Stimulated activated memory B cell treated with anti-CD40 and anti-IgM and Interleukin-4, amounts not matched to agents 10 μg/mL and 1 μg/mL and 100 μg/mL, for 72 hours (primary cell): Measurements from ENCODE around the gene RPL37.

ENCODE experiments used
- ATAC-seq: fragments of 150-1000 bp; cut with Tn5 transposase; 2 replicates; pipeline ENCODE4 v1.10.0; 2021
- H3K27ac Mint-ChIP-seq: one replicate; pipeline ENCODE4 v1.8.0; 2022; ENCODE audit warnings: mild to moderate bottlenecking, mixed read lengths
- H3K27me3 Mint-ChIP-seq: one replicate; pipeline ENCODE4 v1.8.0; 2022; ENCODE audit warnings: mixed read lengths
- H3K36me3 Mint-ChIP-seq: one replicate; pipeline ENCODE4 v1.8.0; 2022; ENCODE audit warnings: mixed read lengths
- H3K4me1 Mint-ChIP-seq: one replicate; pipeline ENCODE4 v1.8.0; 2022; ENCODE audit warnings: mixed read lengths
- H3K4me3 Mint-ChIP-seq: one replicate; pipeline ENCODE4 v1.8.0; 2022; ENCODE audit warnings: mild to moderate bottlenecking, moderate library complexity, mixed read lengths
- H3K9me3 Mint-ChIP-seq: one replicate; pipeline ENCODE4 v1.8.0; 2022; ENCODE audit warnings: mixed read lengths

The RPL37 gene

DNA sequence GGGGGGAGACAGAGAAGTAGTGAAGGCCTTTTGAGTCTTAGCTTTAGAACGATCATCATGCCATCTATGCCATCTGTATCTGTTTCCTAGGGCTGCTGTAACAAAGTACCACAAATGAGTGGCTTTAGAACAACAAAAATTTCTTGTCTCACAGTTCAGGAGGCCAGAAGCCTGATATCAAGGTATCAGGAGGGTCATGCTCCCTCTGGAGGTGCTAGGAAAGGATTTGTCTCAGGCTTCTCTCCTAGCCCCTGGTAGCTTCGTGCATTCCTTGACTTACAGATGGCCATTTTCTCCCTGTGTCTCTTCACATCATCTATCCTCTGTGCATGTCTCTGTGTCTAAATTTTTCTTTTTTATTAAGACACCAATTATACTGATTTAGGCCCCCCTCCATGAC lies 11.3 kb upstream of the RPL37 start:
- H3K9me3 Mint-ChIP-seq: no peaks in the 10 kb centered on the region
- H3K27ac Mint-ChIP-seq: no peak overlapping the region
- H3K4me1 Mint-ChIP-seq: peaks cover 12% of the 10 kb centered on the region
- no peak for ATAC-seq
- no peaks in the 10 kb centered on the region for H3K36me3 Mint-ChIP-seq
- H3K27me3 Mint-ChIP-seq: peaks cover 14% of the 10 kb centered on the region
- no peak overlapping the region for H3K4me3 Mint-ChIP-seq

DNA sequence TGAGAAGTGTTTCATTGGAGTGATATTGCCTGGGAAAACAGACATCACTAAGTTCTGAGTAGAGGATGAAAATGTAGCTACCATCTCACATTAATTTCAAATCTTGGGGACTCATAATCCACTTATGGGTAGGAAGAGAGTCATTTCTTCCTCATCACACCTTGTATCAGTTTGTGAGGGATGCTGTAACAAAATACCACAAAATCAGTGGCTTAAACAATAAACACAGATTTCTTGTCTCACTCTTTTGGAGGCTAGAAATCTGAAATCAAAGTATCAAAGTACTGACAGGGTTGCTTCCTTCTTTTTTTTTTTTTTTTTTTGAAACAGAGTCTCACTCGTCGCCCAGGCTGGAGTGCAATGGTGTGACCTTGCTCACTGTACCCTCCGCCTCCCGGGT lies 9.5 kb upstream of the RPL37 start:
- H3K4me3 Mint-ChIP-seq: no peak overlapping the region
- H3K9me3 Mint-ChIP-seq: no peaks in the 10 kb centered on the region
- no peaks in the 10 kb centered on the region for H3K36me3 Mint-ChIP-seq
- H3K27me3 Mint-ChIP-seq: peaks cover 19% of the 10 kb centered on the region
- no peak overlapping the region for H3K27ac Mint-ChIP-seq
- peaks cover 13% of the 10 kb centered on the region for H3K4me1 Mint-ChIP-seq
- no peak for ATAC-seq

DNA sequence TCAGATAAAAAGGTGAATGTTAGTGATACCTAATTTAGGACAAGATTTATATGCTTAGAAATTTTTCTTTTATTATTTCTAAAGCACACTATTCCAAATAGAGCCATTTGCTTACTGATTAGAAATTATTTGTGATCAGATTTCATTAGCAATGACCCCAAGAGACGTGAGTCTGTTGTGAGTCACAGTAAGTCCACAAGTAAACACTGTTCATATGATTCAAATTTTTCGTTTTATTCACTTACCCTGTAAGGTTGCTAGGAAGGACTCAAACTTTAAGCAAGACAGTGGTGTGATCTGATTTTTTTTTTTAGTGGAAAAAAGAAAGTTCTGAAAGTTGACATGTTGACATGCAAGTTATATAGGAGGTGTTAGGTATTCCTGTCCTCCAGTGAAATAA lies 7.3 kb upstream of the RPL37 start:
- no peaks in the 10 kb centered on the region for H3K9me3 Mint-ChIP-seq
- no peak overlapping the region for H3K27ac Mint-ChIP-seq
- no peak overlapping the region for H3K4me3 Mint-ChIP-seq
- H3K36me3 Mint-ChIP-seq: no peaks in the 10 kb centered on the region
- peaks cover 7% of the 10 kb centered on the region for H3K4me1 Mint-ChIP-seq
- peaks cover 19% of the 10 kb centered on the region for H3K27me3 Mint-ChIP-seq
- no peak for ATAC-seq

DNA sequence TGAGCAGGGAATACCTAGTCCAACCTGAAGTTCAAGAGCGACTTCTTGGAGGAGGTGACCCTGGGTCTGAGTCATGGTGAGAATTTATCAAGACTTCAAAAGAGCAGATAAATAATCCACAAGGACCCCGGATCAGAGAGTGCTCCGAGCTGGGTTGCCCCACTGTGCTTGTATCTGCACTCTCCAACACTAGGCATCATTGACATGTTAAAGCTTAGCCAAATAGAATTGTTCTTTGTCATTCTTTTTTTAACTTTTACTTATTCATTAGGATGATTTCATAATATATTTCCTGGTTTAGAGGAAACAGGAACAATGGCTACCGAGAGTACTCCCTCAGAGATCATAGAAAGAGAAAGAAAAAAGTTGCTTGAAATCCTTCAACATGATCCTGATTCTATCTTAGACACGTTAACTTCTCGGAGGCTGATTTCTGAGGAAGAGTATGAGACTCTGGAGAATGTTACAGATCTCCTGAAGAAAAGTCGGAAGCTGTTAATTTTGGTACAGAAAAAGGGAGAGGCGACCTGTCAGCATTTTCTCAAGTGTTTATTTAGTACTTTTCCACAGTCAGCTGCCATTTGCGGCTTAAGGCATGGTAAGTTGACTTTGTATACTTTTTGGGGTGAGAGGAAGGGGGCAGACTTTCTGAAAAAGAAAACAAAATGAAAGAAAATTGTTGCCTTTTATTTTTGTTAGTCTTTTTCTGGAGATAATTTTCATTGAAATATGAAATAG lies 6.2 kb upstream of the RPL37 start, which contains the start of gene CARD6:
TSS of gene CARD6 (plus strand) at position 300 of the 738 bp plus-strand sequence. CDS start at position 316, 16 bp downstream.
- peaks cover 7% of the 10 kb centered on the region for H3K4me1 Mint-ChIP-seq
- H3K27ac Mint-ChIP-seq: peak within 1 kb of the TSS; percentile 83
- no peaks in the 10 kb centered on the region for H3K9me3 Mint-ChIP-seq
- H3K27me3 Mint-ChIP-seq: peaks cover 19% of the 10 kb centered on the region
- no peak for ATAC-seq
- H3K4me3 Mint-ChIP-seq: peak within 1 kb of the TSS; percentile 80
- H3K36me3 Mint-ChIP-seq: no peaks in the 10 kb centered on the region

DNA sequence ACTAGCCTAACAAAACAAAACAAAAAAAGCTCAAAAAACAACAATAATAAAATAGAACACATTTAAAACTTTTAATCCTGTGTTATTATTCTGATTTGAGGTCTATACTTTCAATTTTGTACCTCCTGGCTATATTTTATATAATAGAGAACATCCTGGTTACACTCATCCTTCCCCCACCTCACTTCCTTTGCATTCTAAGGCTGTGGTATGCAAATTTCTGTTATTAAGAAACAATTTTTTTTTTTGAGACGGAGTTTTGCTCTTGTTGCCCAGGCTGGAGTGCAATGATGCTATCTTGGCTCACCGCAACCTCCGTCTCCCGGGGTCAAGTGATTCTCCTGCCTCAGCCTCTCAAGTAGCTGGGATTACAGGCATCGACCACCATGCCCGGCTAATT lies 3.1 kb upstream of the RPL37 start:
- H3K36me3 Mint-ChIP-seq: peaks cover 18% of the 10 kb centered on the region
- no peaks in the 10 kb centered on the region for H3K9me3 Mint-ChIP-seq
- H3K27ac Mint-ChIP-seq: no peak overlapping the region
- peaks cover 28% of the 10 kb centered on the region for H3K4me1 Mint-ChIP-seq
- H3K27me3 Mint-ChIP-seq: peaks cover 12% of the 10 kb centered on the region
- ATAC-seq: no peak
- no peak overlapping the region for H3K4me3 Mint-ChIP-seq

DNA sequence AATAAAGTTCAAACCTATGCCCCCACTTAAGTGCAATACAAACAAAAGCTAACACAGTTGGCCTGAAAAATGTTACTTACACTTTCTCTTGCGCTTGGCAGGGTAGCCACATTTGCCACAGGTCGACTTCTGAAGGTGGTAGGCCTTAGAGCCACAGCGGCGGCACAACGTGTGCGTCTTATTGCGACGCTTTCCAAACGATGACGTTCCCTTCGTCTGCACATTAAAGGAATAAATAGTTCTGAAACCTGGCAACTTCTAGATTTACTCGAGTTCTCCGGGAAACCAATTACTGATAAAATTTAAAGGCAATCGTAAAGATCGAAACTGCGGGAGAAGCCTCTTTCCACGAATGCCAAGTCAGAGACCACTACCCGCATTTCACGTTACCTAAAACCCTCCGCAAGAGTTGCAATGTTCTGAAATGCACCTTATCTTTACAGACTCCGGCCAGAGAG lies 602 bp downstream of the RPL37 start:
- peak overlapping the region; percentile 80 for H3K27ac Mint-ChIP-seq
- H3K4me1 Mint-ChIP-seq: peaks cover 33% of the 10 kb centered on the region
- peaks cover 51% of the 10 kb centered on the region for H3K36me3 Mint-ChIP-seq
- H3K9me3 Mint-ChIP-seq: no peaks in the 10 kb centered on the region
- no peak for ATAC-seq
- peak overlapping the region; percentile 89 for H3K4me3 Mint-ChIP-seq
- no peaks in the 10 kb centered on the region for H3K27me3 Mint-ChIP-seq

DNA sequence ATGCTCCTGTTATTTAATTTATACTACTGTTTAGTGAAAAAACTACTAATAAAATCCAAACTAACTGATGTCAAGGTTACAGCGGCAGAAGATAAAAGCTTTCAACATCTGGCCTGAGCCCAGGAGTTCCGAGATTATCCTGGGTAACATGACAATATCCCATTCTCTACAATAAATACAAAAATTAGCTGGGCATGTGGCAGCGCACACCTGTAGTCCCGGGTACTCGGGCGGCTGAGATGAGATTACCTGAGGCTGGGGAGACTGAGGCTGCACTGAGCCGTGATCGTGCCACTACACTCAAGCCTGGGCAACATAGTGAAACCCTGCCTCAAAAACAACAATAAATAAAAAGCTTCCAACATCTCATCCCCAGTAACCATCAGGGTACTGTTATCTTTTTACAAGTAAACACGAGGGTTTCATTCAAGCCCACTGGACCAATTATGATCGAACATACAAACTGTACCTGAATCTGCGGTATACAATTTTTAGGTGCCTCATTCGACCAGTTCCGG lies 1.3 kb downstream of the RPL37 start:
- Mint-ChIP-seq H3K27ac (peak overlapping the region; percentile 80), H3K36me3 (peaks cover 57% of the 10 kb centered on the region), H3K27me3 (no peaks in the 10 kb centered on the region), H3K4me3 (peak overlapping the region; percentile 89), H3K9me3 (no peaks in the 10 kb centered on the region), H3K4me1 (peaks cover 40% of the 10 kb centered on the region)
- ATAC-seq: no peak

DNA sequence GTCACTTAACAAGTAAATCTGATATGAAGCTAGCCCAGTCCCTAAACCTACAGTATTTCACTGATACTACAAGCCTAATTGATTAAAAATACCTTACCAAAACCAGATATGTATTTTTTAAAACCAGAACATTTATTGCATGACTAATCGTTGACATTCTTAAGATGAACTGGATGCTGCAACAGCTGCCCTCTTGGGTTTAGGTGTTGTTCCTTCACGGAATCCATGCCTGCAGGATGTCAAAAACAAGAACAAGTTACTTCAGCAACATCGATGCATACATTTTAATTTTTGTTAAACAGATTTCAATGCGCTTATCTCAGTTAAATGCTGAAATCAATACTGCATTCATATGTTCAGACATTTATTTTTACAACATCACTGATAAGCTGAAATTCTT lies 2.7 kb downstream of the RPL37 start:
- no peak for ATAC-seq
- peak overlapping the region; percentile 59 for H3K4me3 Mint-ChIP-seq
- H3K27me3 Mint-ChIP-seq: no peaks in the 10 kb centered on the region
- H3K4me1 Mint-ChIP-seq: peaks cover 54% of the 10 kb centered on the region
- no peaks in the 10 kb centered on the region for H3K9me3 Mint-ChIP-seq
- peak overlapping the region; percentile 80 for H3K27ac Mint-ChIP-seq
- peaks cover 72% of the 10 kb centered on the region for H3K36me3 Mint-ChIP-seq

DNA sequence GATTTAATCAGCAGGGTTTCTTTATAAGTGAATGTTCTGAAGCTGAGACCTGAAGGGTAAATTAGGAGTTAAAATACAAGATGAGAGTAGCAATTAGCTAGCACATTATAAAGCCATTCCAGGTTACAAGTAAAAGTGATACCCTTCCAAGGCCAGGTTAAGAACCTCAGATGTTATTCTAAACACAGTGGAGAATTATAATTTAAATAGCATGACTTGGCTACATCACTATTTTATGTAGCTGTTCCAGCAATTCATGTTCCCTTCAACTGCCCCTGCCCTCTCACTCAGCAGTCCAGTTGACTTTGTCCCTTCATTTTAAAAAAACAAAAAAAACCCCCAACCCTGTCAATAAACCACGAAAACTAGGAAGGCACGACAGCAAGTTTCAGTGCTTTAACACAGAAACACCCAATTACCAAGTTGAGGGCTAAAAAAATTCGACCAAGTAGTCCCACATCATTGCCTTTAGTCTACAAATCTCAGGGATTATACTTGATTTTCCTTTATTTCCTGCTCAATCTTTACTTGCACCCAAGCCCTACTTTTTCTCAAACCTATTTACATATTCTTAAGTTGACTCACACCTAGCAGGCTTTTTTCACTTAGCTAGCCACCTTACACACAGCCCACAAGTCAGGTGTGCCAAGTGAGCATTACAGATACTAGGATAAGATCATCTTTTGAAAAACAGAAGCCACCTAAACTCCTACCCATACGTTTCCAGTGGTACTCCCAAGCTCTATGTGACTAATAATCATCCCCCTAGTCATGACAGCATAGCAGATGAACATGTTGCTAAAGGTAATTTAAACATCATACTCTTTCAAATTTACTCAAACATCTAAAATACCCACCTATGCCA lies 3.4 kb downstream of the RPL37 start:
- H3K9me3 Mint-ChIP-seq: no peaks in the 10 kb centered on the region

DNA sequence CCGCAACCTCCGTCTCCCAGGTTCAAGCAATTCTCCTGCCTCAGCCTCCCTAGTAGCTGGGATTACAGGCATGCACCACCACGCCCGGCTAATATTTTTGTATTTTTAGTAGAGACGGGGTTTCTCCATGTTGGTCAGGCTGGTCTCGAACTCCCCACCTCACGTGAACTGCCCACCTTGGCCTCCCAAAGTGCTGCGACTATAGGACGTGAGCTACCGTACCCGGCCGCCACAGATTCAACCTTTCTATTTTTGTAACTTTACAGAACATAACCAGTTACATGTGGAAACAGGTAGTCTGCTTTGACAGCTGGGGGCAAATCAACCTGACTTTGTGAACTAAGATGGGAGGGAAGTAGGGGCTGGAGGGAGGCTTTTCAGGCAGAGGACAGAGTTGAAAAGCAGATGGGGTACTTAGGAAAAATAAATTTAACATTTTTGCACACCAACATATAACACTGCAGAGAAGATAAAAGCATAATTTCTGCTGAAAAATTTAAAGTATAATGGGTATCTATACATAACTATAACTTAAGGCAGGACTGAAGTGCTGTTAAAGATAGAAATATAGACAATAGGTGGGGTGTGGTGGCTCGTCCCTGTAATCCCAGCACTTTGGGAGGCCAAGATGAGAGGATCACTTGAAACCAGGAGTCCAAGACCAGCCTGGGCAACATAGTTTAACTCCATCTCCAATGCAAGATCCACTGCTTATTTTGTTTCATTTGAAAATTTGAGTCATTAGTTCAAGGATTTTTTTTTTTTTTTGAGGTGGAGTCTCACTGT lies 5.1 kb downstream of the RPL37 start:
- Mint-ChIP-seq H3K36me3 (peaks cover 80% of the 10 kb centered on the region), H3K27me3 (no peaks in the 10 kb centered on the region), H3K9me3 (no peaks in the 10 kb centered on the region), H3K4me3 (no peak overlapping the region), H3K4me1 (peaks cover 45% of the 10 kb centered on the region), H3K27ac (no peak overlapping the region)
- no peak for ATAC-seq

More for the DNA sequence above, 3.4 kb downstream of the RPL37 start:
- Mint-ChIP-seq H3K27me3 (no peaks in the 10 kb centered on the region), H3K36me3 (peaks cover 75% of the 10 kb centered on the region), H3K27ac (peak overlapping the region; percentile 80), H3K4me3 (peak overlapping the region; percentile 59), H3K4me1 (peaks cover 54% of the 10 kb centered on the region)
- ATAC-seq: peak; percentile 35

DNA sequence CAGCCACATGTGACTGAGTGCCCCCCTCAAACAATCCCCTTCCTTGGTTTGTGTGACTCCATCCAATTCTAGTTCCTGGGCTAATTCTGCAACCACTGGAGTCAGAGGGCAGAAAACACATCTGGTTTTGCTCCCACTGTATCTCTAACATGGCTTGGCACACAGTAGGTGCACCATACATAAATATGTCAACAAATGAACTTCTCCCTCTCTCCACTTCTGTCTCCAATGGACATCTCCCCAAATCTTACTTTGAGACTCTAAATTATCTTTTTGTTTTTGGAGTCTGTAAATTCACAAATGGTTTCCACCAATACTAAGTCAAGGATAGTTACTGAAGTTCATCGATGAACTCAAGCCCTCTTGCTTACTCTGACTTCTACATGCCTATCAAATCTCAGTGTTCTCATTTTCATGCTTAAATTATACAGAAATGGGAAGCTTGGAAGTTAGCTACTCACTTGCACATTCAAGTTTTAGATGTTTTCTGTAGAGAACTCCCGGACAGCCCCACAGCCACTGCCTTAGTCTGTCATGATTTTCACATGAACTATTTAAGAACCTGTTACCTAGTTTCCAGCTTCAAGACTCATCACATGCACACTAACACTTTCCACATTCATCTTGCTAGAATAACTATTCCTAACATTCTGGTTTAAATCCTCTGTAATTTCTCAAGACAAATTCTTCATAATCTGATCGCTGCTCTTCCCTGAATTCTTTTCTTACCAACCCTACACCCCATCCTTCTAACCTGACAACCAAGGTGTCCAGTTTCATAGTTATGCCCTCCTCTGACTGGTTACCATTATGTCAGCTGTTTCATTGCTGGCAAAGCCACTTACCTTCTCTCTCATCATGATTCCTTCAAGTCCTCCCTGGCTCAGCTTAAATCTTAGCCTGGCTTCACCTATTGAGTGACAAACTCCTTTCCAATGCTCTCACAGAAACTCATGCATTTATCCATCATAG lies 6.0 kb downstream of the RPL37 start:
- no peak overlapping the region for H3K4me3 Mint-ChIP-seq

DNA sequence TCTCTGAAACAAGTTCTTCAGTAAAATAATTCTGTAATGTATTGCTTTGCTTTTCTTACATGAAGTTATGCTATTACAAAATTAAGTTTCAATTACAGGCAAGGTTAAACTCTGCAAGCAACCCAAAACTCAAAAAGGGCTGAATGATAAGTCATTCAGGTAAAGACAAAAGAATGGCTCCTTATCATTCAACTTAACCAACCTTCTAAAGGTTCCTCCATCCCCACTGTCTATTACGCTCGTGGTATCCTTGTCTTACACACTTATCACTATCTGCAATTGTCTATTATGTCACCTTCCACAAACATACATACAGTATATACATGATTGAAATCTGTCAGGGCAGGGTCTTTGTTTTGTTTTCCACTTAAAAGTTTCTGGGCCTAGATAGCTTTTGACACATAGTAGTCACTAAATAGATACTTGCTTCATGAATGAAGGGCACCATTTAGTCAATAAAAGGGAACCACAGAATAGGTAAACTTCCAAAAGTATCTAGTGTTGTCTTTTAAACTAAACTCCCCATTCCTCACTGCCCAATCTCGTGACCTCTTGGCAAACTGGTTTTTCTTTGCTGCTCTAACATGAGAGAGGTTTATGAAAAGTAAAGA lies 6.9 kb downstream of the RPL37 start:
- peaks cover 33% of the 10 kb centered on the region for H3K4me1 Mint-ChIP-seq
- H3K4me3 Mint-ChIP-seq: no peak overlapping the region
- ATAC-seq: no peak
- H3K9me3 Mint-ChIP-seq: no peaks in the 10 kb centered on the region
- H3K27me3 Mint-ChIP-seq: no peaks in the 10 kb centered on the region
- peak overlapping the region; percentile 0 for H3K27ac Mint-ChIP-seq
- H3K36me3 Mint-ChIP-seq: peaks cover 63% of the 10 kb centered on the region

More for the DNA sequence above, 6.0 kb downstream of the RPL37 start:
- H3K27ac Mint-ChIP-seq: peak overlapping the region; percentile 0
- H3K36me3 Mint-ChIP-seq: peaks cover 72% of the 10 kb centered on the region
- H3K27me3 Mint-ChIP-seq: no peaks in the 10 kb centered on the region
- peaks cover 39% of the 10 kb centered on the region for H3K4me1 Mint-ChIP-seq
- ATAC-seq: no peak
- H3K9me3 Mint-ChIP-seq: no peaks in the 10 kb centered on the region

DNA sequence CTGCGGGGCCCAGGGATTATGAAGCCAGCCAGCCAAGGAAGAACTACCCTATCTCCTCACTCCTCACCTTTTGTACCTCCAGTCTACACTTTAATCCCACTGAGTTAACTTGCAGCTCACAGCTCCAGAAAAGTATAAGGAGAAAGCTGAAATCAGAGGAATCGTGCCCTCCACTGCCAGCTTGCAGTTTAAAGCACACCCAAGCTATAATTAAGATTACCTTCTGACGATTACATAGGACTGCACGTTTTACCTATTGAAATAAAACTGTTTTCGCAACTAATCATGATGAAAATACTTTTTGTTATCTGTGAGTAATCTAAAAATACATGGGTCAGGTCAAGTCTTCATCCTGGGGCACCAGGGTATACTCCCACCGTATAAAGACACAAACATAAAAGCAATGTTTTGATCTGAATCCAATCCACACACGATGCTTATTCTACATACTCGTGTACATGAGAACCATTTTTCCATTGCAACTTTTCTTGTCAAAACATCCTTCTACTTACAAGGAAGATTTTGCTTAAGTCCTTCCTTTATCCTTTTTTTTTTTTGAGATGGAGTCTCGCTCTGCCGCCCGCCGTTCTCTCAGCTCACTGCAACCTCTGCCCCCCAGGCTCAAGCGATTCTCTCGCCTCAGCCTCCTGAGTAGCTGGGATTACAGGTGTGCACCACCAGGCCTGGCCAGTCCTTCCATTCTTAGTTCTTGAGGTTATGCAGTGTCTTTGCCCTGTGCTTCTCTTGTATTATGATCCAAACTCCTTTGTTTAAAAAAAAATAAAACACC lies 7.6 kb downstream of the RPL37 start:
- Mint-ChIP-seq H3K27ac (no peak overlapping the region), H3K4me1 (peaks cover 32% of the 10 kb centered on the region), H3K9me3 (no peaks in the 10 kb centered on the region), H3K4me3 (no peak overlapping the region), H3K36me3 (peaks cover 56% of the 10 kb centered on the region), H3K27me3 (no peaks in the 10 kb centered on the region)
- no peak for ATAC-seq
